ENCODE results near the gene MCFD2.
"Not testable (repeated sequence)": the region's sequence is repeated elsewhere in the genome, so short reads cannot be mapped to it uniquely, and the experiment has no call there.

MCFD2 gene

DNA sequence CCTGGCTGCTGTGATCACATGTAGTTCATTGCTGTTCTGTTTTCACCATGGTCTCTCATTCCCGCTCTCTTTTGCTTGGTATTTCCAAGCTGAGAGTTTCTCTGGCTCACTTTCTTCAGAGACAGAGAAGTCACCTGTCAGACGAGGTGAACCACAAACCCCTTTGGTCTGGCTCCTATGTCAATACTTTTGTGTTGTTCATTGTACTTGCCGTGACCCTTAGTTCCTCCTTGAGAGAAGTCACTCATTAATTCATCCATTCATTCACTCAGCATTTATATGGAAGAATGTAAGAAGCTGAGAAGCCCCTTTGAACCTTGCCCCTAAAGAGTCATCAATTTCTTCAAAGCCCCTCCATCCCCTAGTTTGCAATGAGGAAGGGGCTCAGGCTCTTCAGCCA, 15.2 kb downstream of the MCFD2 start:
- FAIRE-seq: no peak

DNA sequence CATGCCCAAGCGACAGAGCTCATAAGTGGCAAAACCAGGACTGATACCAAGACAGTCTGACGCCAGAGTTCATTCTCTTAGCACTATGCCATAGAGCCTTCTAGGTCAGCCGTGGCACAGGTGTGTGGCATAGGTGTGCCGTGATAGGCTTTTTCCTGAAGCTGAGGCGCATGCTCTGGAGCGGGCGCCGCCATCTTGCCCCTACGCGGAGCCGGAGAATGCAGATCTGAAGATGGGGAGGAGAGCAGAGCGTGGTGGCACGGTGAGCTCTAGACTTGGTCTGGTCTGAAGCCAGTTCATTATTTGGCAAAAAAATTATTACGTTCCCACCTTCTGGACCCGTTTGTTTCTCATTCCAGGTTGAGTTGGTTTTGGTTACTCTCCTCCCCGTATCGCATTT, 16.6 kb downstream of the MCFD2 start:
- no peak for FAIRE-seq

DNA sequence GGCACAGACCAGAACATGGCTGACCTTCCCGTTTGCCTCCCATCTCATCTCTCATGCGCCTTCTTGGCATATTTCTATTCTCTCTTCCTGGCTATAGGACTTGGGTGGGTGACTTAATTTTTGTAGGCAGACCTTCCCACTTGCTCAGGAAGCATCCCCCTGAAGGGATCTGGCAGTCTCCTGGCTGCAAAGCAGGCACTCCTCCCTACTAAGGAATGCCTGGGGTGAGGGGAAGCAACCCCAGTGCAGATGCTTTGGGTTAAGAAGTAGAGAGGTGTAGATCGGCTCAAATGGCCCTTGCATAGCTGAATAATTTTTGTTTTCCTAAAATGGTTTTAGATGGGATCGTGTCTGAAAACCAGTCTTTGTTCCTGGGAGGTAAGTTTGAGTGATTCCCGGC, 17.6 kb downstream of the MCFD2 start:
- no peak for FAIRE-seq

DNA sequence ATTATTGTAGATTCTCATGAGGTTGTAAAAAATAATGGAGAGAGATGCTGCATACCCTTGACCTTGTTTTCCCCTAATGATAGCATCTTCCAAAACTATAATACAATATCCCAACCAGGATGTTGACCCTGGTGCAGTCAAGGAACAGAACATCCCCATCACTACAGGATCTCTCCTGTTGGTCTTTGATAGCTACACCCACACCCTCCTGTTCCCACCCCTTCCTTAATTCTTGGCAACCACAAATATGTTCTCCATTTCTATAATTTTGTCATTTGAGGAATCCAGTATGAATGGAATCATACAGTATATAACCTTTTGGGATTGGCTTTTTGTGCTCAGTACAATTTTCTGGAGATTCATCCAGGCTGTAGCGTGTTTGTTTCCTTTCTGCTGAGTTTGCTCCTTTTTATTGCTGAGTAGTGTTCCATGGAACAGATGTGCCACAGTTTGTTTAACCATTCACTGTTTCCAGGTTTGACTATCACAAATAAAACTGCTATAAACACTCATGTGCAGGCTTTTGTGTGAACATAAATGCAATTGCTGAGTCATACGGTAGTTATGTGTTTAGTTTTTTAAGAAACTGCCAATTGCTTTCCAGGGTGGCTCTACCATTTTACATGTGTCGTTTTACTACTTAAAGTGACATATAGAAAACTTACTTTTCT, 22.2 kb downstream of the MCFD2 start:
- FAIRE-seq: no peak

DNA sequence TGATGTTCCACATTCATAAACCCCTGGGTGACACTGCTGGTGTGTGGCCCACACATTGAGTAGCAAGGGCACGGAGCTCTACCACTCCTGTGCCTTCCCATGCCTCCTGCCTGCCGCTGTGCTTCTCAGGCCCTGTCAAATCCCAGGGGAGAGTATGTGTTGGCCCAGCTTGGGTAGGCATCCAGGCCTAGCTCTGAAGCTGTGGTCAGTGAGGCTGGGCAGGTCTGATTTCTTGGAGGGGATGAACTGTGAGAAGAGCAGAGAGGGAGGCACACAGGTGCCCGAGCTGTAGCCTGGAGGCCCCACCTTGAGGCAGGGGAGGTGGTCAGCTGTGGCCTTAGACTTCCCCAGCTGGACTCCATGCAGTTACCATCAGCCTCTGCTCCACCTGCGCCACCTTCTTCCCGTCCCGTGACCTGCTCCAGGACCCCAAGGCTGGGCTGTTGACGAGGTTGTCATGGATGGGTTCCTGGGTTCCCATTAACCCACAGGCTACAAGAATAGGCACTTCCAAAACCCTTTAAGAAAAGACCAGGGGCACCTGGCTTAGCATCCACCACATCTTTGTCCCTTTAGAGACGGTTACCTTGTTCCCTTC, 23.6 kb downstream of the MCFD2 start:
- no peak for FAIRE-seq

DNA sequence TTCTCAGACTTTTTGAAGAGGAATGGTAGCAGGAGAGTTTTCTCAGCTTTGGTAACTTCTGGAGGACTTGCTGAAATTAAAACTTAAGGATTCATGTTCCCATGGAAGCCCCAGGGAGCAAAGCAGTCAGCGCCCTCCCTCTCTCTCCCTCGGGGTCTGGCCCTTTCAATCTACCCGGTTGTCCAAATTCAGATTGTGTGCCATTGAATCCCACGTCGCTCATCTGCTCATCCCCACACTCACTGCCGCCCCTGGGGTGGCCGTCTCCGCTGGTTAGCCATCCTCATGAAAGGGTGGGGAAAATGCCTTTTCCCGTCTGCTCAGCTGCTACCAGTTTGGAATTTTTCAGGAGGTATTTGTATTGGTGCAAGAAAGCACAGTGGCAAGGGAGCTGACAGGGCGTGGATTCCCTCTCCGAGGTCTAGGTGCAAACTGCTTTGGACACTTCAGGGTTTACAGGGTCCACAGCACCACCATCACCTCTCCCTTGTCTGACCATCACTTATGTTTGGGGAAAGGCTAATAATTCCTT, 27.1 kb downstream of the MCFD2 start:
- no peak for FAIRE-seq

DNA sequence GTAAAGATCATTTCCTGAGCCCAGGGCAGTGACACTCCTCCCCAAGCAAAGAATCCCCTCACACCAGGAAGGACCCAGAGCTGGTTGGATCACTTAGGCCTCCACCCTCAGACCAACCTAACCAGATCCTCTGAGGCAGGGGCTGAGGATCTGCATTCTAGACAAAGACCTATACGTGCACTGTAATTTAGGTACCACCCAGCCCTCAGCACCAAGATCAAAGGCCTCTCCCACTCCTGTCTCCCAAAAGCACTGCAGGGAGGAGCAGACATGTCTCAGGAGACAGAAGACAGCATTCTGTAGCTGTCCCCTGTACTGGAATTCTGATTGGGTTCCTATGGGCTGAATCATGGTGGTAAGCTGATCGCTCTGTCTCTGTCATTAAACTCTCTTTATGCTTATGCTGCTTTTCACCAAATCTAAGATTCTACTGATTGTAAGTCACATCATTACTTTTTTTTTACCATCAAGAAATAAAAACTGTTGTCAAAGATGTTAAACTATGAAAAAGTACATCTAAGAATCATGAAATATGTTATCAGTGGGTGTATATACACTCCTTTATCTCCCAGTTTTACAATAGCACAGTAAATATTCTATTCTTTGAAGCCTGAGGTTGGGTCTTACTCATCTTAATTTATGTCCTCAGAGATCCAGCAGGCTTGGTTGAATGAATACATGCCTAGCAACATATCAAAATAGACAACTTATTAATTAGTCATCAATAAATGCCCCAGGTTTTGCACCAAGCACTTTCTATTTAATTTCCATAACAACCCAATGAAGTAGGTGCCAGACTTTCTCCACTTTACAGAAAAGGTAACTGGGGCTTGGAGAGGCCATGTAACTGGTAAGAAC, 28.3 kb downstream of the MCFD2 start:
- FAIRE-seq: no peak

DNA sequence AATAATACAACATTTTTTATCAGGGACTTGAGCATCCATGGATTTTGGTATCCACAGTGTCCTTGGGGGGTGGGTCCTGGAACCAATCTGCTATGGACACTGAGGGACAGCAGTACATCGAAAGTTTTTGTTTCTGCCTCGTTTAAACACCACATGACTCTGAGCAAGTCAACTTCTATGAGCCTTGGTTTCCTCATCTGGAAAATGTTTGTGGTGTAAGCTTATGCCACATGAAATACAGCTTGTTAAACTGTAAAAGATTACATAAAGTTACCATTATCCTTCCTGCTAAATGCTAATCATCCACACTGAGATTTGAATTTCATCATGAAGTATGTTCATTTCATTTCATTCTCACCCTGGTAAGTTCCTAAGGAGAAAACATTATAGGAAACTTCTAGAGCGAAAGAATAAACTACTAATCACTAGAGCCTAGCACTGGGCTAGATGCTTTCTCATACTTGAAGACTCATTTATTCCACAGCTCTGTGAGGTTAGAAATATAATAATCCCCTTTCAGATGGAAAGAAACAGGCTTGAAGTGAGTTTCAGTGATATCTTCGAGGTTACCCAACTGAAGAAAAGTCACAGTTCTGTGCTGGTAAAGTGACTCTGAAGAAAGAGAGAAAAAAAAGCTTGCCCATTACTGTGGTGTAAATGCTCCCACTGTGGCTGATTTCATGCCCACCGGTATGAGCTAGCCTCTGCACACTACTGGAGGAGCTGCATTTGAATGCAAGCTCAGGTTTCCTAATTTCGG, 29.2 kb downstream of the MCFD2 start:
- no peak for FAIRE-seq

DNA sequence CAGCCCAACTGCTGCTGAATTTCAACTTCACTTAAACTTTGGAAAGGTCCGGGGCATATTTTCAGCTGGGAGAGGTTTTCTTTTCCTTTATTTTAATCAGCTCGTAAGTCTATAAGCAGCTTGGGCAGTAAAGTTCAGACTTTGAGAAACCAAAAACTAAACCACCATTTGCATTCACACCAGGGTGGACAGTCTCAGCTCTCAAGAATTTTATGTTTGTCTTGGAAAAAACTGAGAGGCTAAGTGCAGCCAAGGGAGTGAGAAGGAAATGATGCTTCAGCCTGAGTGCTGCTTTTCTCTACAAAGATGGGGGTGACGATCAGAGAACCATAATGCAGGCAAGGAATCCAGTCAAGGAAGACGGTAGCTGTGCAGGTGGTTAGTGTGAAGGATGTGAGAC, 30.2 kb downstream of the MCFD2 start:
- FAIRE-seq: no peak

DNA sequence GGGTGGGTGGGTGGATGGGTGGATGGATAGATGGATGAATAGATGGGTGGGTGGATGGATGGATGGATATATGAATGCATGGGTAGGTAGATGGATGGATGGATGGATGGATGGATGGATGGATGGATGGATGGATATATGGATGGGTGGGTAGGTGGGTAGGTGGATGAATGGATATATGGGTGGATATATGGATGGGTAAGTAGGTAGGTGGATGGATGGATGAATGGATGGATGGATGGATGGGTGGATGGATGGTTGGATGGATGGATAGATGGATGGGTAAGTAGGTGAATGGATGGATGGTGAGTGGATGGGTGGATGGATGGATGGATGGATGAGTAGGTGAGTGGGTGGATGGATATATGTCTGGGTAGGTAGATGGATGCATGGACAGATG, 36.1 kb downstream of the MCFD2 start:
- FAIRE-seq: no peak

DNA sequence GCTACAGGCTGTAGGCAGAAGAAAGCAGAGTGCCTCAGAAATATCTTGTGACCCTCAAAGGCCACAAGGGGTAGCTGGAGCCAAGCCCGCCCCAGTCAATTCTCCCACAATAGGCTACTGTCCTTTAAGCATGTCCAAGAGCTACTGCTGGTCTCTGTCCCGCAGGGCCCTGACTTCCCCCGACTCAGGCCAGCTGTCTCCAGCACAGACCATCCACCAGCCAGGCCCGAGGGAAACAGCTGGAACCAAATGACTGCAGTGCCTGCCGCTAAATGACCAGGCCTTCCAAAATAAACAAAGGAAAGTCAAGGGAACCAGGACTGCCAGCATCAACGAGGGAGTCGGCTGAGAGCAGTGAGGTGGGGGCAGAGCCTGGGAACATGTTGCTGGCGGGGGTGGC, 36.7 kb downstream of the MCFD2 start:
- FAIRE-seq: no peak

DNA sequence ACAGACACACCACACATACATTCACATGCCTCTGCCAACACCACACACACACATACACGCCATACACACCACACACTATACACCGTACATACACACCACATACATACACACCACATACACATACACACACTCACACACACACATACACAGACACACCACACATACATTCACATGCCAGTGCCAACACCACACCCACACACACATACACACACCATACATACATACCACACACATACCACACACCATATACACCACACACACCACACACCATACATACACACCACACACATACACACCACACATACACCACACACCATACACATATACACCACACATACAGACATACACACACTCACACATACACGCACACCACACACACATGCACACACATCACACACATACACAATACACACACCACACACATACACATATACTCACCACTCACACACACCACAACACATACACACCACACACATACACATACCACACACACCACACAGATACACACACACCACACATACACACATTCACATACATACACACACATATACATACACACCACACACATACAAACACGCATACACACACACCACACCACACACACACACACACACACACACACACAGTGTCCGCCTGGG, 37.2 kb downstream of the MCFD2 start:
- FAIRE-seq: no peak

DNA sequence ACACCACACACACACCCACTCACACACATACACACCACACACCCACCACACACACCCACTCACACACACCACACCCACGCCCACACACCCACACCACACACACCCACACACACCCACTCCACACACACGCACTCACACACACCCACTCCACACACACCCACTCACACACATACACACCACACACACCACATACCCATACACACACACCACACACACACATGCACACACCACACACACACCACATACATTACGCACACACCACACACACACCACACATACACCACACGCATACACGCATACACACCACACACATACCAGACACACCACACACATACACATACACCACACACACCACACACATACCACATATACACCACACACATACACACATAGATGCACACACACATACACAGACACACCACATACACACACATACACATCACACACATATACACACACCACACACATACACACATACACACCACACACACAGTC, 37.9 kb downstream of the MCFD2 start:
- FAIRE-seq: no peak

DNA sequence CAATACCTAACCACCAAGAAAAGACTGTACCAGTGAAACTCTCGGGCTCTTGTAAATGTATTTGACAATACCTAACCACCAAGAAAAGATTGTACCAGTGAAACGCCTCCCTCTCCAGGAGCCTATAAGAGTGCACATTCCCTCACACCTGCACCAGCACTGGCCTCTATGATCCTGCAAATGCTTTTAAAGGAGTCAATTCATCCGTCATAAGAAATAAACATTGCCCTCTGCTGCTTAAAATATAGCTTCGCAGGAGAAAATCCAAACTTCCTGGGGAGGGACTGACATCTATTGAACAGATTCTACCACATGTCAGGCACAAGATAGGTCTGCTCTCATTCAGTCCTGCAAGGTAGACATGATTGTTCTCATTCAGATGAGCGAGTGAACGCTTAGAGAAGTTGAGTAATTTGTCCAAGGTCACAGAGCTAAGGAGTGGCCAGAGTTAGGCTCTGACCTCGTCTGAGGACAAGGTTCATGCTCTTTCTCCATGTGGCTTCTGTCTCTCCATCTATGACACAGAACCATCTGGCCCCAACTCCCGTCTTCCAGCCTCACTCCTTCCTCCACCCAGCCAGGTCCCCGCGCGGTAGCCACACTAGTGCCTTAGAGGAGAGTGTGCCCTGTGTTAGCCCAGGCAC, 38.7 kb downstream of the MCFD2 start:
- FAIRE-seq: no peak

DNA sequence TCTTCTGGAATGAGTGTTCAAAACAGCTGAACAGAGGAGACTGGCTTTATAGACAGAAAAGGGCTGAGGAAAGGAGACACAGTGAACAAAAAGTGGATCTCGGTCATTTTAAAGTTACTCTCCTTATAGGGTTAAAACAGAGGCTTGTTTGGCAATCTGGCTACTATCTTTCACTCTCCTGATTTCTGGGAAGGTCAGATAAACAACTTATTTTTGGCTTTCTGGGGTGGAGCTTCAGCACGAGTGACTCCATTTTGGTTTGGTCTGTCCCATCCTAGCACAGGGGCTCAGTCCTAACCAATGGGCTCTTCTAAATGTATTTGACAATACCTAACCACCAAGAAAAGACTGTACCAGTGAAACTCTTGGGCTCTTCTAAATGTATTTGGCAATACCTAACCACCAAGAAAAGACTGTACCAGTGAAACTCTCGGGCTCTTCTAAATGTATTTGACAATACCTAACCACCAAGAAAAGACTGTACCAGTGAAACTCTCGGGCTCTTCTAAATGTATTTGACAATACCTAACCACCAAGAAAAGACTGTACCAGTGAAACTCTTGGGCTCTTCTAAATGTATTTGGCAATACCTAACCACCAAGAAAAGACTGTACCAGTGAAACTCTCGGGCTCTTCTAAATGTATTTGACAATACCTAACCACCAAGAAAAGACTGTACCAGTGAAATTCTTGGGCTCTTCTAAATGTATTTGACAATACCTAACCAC, 39.5 kb downstream of the MCFD2 start:
- FAIRE-seq: not testable (repeated sequence)

DNA sequence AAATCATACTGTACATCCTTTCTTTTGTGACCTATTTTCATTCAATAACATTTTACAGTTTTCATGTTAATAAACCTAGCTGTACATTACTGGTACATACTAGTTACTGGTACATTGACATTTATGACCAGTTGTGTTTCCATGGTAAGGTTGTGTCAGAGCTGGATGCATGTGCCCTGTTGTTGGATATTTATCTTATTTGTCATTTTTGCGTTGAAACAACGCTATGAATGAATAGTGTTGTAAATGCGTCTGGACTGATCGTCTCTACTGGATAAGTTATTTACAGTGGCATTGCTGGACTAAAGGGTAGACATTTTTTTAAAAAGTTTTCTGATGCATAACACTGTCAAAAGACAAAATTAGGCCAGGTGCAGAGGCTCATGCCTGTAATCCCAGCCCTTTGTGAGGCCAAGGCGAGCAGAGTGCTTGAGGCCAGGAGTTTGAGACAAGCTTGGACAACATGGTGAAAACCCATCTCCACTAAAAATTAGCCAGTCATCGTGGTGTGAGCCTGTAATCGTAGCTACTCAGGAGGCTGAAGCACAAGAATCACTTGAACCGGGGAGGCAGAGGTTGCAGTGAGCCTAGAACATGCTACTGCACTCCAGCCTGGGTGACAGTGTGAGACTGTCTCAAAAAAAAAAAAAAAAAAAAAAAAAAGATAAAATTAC, 40.2 kb downstream of the MCFD2 start:
- no peak for FAIRE-seq

DNA sequence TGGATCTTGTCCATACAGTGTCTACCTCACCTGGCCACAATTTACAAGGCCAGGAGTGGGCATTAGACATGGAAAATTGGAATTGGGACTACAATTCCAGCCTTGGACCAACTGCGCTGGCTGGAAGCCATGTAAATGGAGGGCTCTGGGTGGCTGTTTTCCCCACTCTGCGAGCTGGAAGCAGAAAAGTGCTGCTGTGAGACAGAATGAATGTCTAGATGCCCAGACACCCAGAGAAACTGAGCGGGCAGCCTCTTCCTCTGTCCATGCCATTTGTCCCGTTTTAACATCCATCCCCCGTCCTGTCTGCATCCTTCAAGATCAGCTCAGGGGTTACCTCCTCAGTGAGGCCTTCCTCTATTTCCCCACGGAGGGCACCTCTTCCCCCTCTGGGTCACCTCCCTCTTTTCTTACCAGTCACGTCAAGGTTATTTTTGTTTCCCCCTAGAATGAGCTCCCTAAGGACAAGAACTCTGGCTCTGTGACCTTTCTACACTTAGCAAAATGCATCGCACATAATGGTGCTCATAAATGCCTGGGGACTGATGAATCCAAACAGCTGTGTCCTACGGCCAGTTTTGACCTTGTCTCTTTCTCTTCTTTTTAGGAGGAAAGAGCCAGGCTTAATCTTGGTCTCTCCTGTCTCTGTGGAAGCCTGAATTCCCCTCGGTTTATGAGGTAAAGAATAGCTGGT, 41.2 kb downstream of the MCFD2 start:
- FAIRE-seq: no peak

DNA sequence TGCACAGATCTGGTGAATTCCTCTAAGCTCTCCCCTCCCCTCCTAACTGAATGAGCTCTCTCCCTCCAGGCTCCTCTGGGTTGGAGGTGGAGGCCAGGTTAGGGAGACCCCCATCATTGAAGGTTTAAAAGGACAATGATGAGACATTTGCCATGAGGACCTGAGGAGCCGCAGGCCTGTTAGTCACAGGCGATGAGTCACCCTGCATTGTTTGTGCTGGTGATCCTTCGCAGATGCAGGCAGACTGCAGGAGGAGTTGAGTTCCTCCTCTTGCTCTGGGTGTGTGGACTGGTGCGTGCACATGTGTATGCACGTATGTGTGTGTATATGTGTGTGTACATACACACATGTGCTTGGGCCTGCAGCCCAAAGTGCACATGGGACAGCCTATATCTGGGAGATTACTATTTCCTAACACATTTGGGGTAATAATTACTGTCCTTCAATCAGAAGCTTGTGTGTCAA, 42.0 kb downstream of the MCFD2 start:
- FAIRE-seq: no peak

DNA sequence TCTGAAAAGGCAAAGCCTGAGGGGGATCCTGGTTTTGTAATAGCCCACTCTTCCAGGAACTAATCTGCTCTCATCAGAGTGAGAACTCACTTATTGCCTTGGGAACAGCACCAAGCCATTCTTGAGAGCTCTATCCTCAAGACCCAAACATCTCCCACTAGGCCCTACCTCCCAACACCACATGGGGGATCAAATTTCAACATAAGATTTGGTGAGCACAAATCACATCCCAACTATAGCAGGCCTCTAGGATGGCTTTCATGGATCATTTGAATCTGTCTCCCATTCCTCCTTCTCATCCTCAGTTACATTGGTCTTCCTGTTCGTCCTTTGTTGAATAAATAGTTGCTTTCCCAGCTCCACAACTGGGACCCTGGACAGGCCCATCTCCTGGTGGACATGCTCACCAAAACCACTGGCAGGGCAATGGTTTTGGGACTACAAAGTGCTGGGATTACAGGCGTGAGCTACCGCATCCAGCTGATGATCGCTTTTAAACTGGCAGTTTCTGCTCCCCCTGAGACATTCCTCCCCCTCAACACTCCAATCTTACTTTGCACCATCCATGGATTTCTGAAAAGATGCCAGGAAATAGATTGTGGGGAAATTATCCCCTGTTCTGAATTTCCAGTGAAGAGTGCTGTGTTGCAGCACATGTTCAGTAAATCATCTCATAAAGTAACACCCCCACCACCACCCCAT, 42.6 kb downstream of the MCFD2 start:
- FAIRE-seq: no peak

Measured in A204.1 (cell line).